Activated CD4-positive, alpha-beta T cell treated with anti-CD3 and anti-CD28 coated beads, Interleukin-2, amount 50 U/mL, for 48 hours (primary cell): Measurements from ENCODE around the gene SCAF8.
A peak's percentile ranks its signal among the peaks of the same experiment; 100 is the strongest.
"Not testable (repeated sequence)": the region's sequence is repeated elsewhere in the genome, so short reads cannot be mapped to it uniquely, and the experiment has no call there.

Source experiments
- DNase-seq, 2 experiments: peaks; one replicate each; pipeline ENCODE4 v3.0.0-alpha.2; 2020

SCAF8 gene

DNA sequence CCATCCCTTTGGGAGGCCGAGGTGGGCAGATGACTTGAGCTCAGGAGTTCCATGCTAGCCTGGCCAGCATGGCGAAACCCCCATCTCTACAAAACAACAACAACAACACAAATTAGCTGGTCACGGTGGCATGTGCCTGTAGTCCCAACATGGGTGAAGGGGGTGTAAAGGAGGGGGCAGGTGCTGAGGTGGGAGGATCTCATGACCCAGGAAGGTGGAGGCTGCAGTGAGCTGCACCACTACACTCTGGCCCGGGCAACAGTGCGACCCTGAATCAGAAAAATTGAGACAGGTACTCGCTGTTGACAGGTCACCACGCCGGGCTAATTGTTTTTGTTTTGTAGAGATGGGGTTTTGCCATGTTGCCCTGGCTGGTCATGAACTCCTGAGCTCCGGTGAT lies 4.2 kb downstream of the SCAF8 start:
- DNase-seq, result no peak

DNA sequence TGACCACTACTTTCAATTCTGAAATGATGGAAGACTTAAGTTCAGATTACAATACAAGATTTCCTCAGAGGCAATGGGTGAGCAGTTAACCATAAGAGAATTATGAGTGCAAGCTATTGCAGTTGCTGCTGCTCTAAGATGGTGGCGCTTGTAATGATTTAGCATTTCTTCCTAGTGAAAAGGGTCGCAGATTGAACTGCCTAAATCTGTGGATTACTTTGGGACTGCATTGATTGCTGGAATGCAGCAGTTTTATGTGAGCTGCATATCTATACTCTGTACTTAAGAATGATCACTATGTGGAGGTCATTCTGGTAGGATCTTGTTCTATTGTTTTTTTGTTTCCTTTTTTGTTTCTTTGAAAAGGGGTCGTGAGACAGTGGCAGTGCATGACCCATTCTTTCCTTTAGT lies 5.3 kb downstream of the SCAF8 start:
- no peak for DNase-seq

DNA sequence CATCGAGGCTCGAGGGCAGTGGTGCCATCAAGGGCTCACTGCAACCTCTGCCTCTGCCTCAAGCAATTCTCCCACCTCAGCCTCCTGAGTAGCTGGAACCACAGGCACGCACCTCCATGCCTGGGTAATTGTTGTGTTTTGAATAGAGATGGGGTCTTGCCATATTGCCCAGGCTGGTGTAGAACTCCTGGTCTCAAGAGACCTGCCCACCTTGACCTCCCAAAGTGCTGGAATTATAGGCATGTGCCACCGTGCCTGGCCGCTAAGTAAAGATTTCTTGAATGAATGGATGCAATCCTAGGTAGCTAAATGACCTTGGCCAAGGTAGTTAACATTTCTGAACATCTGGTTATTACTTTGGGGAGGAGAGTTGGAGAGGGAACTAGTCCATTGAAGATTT lies 7.4 kb downstream of the SCAF8 start:
- DNase-seq, result no peak

- no peak for DNase-seq
These were observed 9.7 kb downstream of the SCAF8 start for GRCh38 chr6:154742891-154743290.

DNA sequence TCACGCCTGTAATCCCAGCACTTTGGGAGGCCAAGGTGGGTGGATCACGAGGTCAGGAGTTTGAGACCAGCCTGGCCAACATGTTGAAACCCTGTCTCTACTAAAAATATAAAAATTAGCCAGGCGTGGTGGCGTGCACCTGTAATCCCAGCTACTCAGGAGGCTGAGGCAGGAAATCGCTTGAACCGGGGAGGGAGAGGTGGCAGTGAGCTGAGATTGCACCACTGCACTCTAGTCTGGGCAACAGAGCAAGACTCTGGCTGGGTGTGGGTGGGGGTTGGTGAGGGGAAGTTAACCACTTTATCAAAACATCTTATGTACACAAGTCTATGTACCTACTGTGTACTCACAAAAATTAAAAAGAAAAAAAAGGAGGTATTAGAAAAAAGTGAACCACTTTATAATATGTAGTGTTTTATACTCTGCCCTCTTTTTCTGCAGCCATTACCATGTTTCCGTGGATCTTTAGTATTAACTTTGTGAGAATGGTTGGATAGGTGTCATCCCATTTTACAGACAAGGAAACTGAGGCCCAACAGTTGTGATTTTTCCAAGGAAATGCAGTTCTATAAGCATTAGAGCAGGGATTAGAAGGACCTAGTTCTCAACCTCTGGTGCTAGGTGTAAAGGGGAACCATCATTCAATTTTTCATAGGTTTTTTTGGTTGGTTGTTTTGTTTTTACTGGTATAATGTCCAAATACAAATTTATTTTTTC lies 11.0 kb downstream of the SCAF8 start:
- not testable (repeated sequence) for DNase-seq

DNA sequence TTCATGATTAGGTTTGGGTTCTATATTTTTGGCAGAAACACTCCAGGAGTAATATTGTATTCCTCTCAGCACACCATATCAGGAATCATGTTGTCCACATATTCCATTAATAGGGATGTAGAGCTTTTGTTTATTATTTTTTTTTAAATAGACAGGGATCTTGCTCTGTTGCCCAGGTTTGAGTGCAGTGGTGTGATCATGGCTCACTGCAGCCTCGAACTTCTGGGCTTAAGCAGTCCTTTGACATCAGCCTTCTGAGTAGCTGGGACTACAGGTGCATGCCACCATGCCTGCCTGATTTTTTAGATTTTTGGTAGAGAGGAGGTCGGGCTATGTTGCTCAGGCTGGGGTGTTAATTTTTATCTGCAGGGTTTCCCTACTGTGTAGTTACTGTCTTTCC lies 12.0 kb downstream of the SCAF8 start:
- no peak for DNase-seq

DNA sequence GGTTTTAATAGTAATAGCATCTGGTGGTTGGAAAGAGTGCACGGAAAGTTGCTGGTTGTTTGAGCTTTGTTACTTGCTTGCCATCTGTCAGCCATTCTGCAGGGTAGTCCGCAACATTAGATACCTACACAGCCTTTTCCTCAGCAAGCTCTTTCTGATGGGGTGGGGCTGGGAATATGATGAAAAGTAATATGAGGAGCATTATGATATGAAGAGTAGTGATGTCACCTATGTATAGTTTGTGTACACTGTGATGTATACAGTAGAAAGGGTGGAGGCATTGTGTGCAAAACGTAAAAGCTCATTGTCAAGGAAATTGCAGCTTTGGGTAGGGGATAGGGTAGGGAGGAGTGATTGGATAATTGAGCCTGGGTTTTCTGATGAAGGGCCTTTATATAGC lies 16.1 kb downstream of the SCAF8 start:
- DNase-seq, result no peak

DNA sequence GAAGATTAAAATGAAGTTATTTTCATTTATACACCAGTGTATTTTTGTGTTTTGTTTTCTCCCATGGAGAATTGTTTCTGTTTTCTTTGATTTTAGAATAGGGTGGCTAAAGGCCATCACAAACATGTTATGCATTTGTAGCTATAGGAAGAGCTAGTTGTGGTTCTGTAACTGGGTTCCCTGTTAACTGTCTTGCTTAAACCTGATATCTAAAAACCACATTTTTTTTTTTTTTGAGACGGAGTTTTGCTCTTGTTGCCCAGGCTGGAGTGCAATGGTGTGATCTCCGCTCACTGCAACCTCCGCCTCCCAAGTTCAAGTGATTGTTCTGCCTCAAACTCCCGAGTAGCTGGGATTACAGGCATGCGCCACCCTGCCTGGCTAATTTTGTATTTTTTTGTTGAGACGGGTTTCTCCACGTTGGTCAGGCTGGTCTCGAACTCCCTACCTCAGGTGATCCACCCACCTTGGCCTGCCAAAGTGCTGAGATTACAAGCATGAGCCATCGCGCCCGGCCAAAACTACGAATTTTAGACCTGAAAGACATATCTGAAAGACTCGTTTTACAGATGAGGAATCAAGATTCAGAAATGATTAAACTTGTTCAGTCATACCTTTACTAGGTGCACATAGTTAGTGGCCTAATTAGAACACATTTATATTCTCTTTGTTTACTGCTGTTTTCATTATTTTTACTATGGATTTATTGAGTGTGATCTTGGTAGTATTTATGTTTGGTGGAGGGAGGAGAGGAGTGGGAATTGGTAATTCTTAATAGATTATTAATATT lies 18.0 kb downstream of the SCAF8 start:
- DNase-seq, result peak; percentile 33 to 50

DNA sequence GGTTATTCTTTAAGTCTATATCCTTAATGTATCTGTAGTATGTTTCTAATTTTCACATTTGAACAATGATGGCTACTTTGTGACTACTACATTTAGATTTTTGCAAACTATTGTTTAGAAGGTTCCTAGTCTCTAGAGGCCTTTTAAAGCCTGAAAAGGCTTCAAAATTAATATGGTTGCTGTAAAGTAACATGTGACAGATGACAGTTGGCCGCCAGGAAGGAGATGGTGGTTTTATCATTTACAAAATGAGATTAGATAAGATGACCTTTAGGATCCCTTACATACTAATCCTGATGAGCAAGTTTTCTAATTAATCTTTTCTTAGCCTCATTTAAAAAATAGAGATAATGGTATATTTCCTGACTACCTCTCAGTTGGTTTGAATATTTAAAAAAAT lies 18.8 kb downstream of the SCAF8 start:
- no peak for DNase-seq

DNA sequence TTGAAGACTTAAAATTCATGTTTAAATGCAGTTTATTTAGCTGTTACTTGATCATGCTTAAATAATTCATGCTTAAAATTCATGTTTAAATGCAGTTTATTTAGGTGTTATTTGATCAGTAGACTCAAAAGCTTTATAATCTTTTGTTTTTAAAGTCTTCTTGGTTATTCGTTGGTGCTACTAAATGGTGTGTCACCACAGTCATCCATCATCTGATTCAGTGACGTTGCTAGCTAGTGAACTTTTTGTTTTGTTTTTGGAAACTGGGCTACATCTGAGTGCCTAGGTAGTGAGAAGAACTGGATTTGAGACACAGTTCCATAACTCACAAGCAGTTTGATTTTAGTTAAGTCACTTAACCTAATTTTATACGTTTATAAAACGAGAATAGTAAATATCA lies 20.9 kb downstream of the SCAF8 start:
- DNase-seq, result no peak

GRCh38 chr6:154757352-154758050 lies 24.3 kb downstream of the SCAF8 start:
- no peak for DNase-seq

GRCh38 chr6:154758125-154758524 lies 24.9 kb downstream of the SCAF8 start:
- DNase-seq, result no peak

DNA sequence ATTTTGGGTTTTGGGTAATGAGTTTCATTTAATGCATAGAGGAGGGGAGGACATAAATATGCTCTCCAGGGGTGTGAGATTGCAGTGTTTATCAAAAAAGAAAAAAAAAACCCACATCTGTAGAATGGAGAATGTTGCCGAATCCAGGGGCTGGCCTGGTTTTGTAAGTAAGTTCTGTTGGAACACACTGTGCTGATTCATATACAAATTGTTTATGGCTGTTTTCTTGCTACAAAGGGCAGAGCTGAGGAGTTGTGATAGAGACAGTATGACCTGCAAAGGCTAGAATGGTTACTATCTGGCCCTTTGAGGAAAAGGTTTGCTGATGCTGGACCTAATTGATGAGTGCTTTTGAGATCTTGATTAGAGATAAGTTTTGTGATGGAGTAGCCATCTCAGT lies 30.4 kb downstream of the SCAF8 start:
- DNase-seq, result no peak

DNA sequence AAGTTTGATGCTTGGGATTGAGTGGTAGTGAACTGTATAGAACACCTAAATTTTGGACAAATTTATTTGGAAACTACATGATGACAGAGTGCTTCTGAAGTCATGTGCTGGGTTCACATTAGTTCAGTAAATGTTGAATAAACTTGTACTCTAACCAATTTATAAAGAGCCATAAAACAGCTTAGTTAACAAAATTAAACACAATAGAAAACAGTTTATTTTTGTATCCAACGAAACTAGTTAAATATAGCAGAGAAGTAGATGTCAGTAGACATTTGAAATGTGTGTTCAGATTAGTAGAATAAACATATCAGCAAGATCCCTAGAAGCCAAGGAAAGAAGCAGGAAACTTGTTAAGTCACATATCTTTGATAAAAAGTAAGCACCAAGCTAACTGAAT lies 32.1 kb downstream of the SCAF8 start:
- no peak for DNase-seq

DNA sequence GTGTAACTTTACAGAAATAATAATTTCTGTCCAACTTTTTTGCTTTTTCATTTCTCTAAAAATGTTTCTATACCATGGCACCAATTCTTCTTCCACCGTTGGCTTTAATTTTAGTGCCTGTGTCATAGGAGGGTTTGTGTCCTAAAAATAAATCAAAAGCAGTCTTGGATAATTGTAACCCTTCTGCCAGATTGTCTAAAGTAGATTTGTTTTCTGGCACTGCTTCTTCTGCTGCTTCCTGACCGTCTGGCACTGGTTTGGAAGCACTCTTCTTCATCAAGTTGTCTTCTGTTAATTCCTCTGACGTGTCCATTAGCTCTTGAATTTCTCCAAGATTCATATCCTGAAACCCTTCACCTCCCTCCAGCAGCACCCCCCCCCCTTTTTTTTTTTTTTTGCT lies 33.1 kb downstream of the SCAF8 start:
- DNase-seq, result no peak

- no peak for DNase-seq
These were observed 33.9 kb downstream of the SCAF8 start for GRCh38 chr6:154767003-154767723.

- DNase-seq, result no peak
These were observed 35.1 kb downstream of the SCAF8 start for GRCh38 chr6:154768280-154768679.

DNA sequence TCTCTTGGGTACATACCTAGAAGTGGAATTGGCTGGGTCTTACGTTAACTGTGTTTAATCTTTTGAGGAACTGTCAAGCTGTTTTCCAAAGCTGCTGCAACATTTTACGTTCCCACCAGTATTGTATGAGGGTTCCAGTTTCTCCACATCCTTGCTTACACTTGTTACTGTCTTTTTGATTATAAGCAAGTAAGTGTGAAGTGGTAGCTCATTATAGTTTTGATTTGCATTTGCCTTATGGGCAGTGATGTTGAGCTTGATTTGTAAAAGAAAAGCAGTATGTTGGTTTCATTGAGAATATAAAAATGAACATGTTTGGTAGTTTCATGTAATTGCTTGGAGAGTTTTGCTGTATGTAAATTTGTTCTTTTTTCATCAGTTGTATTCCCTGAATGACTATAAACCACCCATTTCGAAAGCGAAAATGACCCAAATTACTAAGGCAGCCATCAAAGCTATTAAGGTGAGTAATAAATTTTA lies 40.4 kb downstream of the SCAF8 start:
- no peak for DNase-seq

DNA sequence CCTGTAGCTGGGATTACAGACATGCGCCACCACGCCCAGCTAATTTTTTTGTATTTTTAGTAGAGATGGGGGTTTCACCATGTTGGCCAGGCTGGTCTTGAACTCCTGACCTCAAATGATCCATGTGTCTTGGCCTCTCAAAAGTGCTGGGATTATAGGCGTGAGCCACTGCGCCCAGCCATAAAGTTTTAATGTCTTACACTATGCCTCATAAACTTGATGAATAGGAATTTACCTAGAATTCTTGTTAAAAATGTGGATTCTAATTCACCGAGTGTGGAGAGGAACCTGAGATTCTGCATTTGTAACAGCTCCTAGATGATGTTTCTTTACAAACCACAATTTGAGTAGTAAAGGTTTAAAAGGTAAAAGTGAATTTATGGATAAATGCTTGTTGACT lies 45.9 kb downstream of the SCAF8 start:
- DNase-seq, result not testable (repeated sequence)

- no peak for DNase-seq
These were observed 49.0 kb downstream of the SCAF8 start for GRCh38 chr6:154782193-154782592.

GRCh38 chr6:154783229-154783628 lies 50.0 kb downstream of the SCAF8 start:
- no peak for DNase-seq

DNA sequence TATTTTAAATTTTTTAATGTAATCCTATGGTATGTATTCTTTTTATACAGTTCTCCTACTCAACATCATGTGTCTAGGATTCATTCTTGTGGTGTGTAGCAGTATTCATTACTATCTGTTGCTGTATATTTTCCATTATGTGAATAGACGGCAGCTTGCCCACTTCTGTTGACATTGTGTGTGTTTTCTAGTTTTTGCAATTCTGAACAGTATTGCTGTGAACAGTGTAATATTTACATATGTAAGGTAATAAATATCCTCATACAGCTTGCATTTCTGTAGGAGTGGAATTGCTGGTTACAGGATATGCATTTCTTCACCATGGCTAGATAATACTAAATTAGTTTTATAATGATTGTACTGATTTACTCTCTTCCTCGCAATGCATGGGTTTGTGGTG lies 51.9 kb downstream of the SCAF8 start:
- DNase-seq, result no peak
